HG03135 (cell line): ENCODE measurements around the gene KCTD13.
"Not testable (repeated sequence)": the region's sequence is repeated elsewhere in the genome, so short reads cannot be mapped to it uniquely, and the experiment has no call there.

ENCODE experiments used
- ATAC-seq: cut with Tn5 transposase; IDR thresholded peaks from one replicate; pipeline ENCODE4 v1.9.1; 2021; ENCODE audit warnings: mild to moderate bottlenecking, moderate library complexity; ENCODE audit not compliant: unreplicated experiment

Gene KCTD13

GRCh38 chr16:29947897-29948296 is 21.9 kb upstream of the KCTD13 start:
- ATAC-seq: no peak

GRCh38 chr16:29943846-29944799 is 18.1 kb upstream of the KCTD13 start:
- ATAC-seq: no peak

- no peak for ATAC-seq
Observed at GRCh38 chr16:29940656-29941055, 14.6 kb upstream of the KCTD13 start.

- ATAC-seq: not testable (repeated sequence)
Observed at GRCh38 chr16:29931750-29932149, 5.7 kb upstream of the KCTD13 start.

- no peak for ATAC-seq
Observed at GRCh38 chr16:29927070-29927905, 1.3 kb upstream of the KCTD13 start.

- no peak for ATAC-seq
Observed at GRCh38 chr16:29926711-29927052, 656 bp upstream of the KCTD13 start.

GRCh38 chr16:29925105-29925756 is 795 bp downstream of the KCTD13 start:
- ATAC-seq: no peak

GRCh38 chr16:29922986-29923501 is 3.0 kb downstream of the KCTD13 start:
- no peak for ATAC-seq

GRCh38 chr16:29922326-29922725 is 3.7 kb downstream of the KCTD13 start:
- ATAC-seq: no peak

- no peak for ATAC-seq
Observed at GRCh38 chr16:29921034-29921385, 5.0 kb downstream of the KCTD13 start.

GRCh38 chr16:29920288-29921033 is 5.6 kb downstream of the KCTD13 start:
- ATAC-seq: no peak

GRCh38 chr16:29916979-29917378 is 9.0 kb downstream of the KCTD13 start:
- ATAC-seq: no peak

- no peak for ATAC-seq
Observed at GRCh38 chr16:29915590-29916247, 10.3 kb downstream of the KCTD13 start.

- ATAC-seq: no peak
Observed at GRCh38 chr16:29913514-29913913, 12.5 kb downstream of the KCTD13 start.

GRCh38 chr16:29912087-29912486 is 13.9 kb downstream of the KCTD13 start:
- ATAC-seq: no peak

GRCh38 chr16:29911676-29912010 is 14.4 kb downstream of the KCTD13 start:
- ATAC-seq: no peak

- ATAC-seq: no peak
Observed at GRCh38 chr16:29910819-29911675, 15.0 kb downstream of the KCTD13 start.

GRCh38 chr16:29909851-29910250 is 16.2 kb downstream of the KCTD13 start:
- ATAC-seq: not testable (repeated sequence)

- no peak for ATAC-seq
Observed at GRCh38 chr16:29909391-29909790, 16.6 kb downstream of the KCTD13 start.
